ENCODE data around the gene THEMIS2.
"Not testable (repeated sequence)": the region's sequence is repeated elsewhere in the genome, so short reads cannot be mapped to it uniquely, and the experiment has no call there.

Gene THEMIS2

GRCh38 chr1:27872059-27872801 is at the start of gene THEMIS2:
THEMIS2 (plus strand) TSS chr1:27872544; CDS start chr1:27872572, 28 bp downstream.
- DNase-seq, result peak; percentile 52

GRCh38 chr1:27823784-27824183 is 48.6 kb upstream of the THEMIS2 start:
- DNase-seq, result no peak

- no peak for DNase-seq
These were observed 47.9 kb upstream of the THEMIS2 start for GRCh38 chr1:27824411-27824810.

- DNase-seq, result not testable (repeated sequence)
These were observed 42.9 kb upstream of the THEMIS2 start for GRCh38 chr1:27829339-27829960.

- DNase-seq, result peak; percentile 97
These were observed 41.5 kb upstream of the THEMIS2 start, which contains the start of gene PPP1R8 for GRCh38 chr1:27830621-27831440. PPP1R8 (plus strand) TSS chr1:27830782; CDS start chr1:27830836, 54 bp downstream.

- no peak for DNase-seq
These were observed 40.6 kb upstream of the THEMIS2 start for GRCh38 chr1:27831568-27832410.

- peak; percentile 72 for DNase-seq
These were observed 39.6 kb upstream of the THEMIS2 start for GRCh38 chr1:27832762-27833161.

GRCh38 chr1:27833470-27833869 is 38.9 kb upstream of the THEMIS2 start:
- DNase-seq, result no peak

- no peak for DNase-seq
These were observed 37.3 kb upstream of the THEMIS2 start for GRCh38 chr1:27835046-27835445.

- no peak for DNase-seq
These were observed 36.8 kb upstream of the THEMIS2 start for GRCh38 chr1:27835501-27835900.

GRCh38 chr1:27849951-27850350 is 22.4 kb upstream of the THEMIS2 start:
- DNase-seq, result no peak

GRCh38 chr1:27855085-27855484 is 17.3 kb upstream of the THEMIS2 start:
- DNase-seq, result no peak

- no peak for DNase-seq
These were observed 15.6 kb upstream of the THEMIS2 start for GRCh38 chr1:27856561-27857343.

- DNase-seq, result not testable (repeated sequence)
These were observed 14.8 kb upstream of the THEMIS2 start for GRCh38 chr1:27857552-27857951.

- peak; percentile 81 for DNase-seq
These were observed 14.0 kb upstream of the THEMIS2 start for GRCh38 chr1:27858072-27858948.

GRCh38 chr1:27858949-27859576 is 13.3 kb upstream of the THEMIS2 start:
- no peak for DNase-seq

- DNase-seq, result no peak
These were observed 10.9 kb upstream of the THEMIS2 start for GRCh38 chr1:27861436-27861835.

- no peak for DNase-seq
These were observed 10.3 kb upstream of the THEMIS2 start for GRCh38 chr1:27862004-27862403.

GRCh38 chr1:27862671-27863537 is 9.4 kb upstream of the THEMIS2 start:
- DNase-seq, result peak; percentile 95
